Thyroid gland (tissue), 4 donors: Measurements from ENCODE around the gene MEGF10.

Experiments
- POLR2A ChIP-seq, 2 donors: fragments of 450-650 bp; IDR thresholded peaks; one replicate each; pipeline ENCODE4 v1.6.1; 2017; ENCODE audit warnings: antibody characterized with exemption in 2 of 2, mild to moderate bottlenecking in 2 of 2, moderate library complexity in 1 of 2
- TF ChIP-seq, protein P1 (sequence below), 6 experiments: fragments of 200-600 bp in 3 of 6; fragments of 450-650 bp in 3 of 6; sonication (generic) in 3 of 6; IDR thresholded peaks; one replicate each; pipeline ENCODE4 v1.5.1; 2016 to 2019; ENCODE audit warnings: antibody characterized with exemption in 6 of 6, mild to moderate bottlenecking in 2 of 6, inconsistent platforms in 1 of 6, moderate library complexity in 1 of 6

DNA sequence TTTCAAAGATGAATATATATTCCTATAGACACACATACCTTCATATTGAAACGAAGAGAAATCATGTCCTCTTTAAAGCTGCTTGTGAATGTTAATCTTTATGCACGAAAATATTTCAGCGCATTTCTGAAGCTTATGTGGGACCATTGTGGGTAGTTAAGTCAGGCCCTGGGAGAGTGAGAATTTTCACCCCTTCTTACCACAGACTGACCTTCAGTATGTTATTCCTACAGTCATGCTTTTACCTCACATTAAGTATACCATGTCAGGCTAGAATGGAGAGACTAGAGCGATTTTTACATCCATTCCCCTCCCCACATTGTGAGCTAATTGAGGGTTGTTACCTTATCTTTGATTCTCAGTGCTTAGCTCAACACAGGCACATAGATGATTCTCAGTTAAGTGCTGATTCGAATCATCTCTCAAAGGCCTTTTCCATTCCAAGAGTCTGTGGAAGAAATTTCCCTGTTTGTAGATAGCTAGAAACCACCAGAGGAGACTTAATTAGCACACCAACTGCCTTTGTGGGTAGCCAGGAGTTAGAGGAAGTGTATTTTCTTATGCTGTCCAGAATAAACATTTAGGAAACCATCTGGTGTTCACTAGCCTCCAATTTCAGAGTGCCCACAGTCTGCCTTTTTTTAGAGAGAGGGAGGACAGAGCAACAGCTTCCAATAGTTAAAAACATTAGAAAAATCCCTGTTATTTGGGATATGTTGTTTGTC lies 110.5 kb downstream of the MEGF10 start:
- no peak for TF ChIP-seq POLR2A (IDR thresholded peaks at IDR 0.05)
- TF ChIP-seq, protein P1, sequence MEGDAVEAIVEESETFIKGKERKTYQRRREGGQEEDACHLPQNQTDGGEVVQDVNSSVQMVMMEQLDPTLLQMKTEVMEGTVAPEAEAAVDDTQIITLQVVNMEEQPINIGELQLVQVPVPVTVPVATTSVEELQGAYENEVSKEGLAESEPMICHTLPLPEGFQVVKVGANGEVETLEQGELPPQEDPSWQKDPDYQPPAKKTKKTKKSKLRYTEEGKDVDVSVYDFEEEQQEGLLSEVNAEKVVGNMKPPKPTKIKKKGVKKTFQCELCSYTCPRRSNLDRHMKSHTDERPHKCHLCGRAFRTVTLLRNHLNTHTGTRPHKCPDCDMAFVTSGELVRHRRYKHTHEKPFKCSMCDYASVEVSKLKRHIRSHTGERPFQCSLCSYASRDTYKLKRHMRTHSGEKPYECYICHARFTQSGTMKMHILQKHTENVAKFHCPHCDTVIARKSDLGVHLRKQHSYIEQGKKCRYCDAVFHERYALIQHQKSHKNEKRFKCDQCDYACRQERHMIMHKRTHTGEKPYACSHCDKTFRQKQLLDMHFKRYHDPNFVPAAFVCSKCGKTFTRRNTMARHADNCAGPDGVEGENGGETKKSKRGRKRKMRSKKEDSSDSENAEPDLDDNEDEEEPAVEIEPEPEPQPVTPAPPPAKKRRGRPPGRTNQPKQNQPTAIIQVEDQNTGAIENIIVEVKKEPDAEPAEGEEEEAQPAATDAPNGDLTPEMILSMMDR (IDR thresholded peaks at IDR 0.05), result no peak
